Bronchial epithelial cell (primary cell): ENCODE results near the gene APOA4. TPM values are rescaled to one million over a fixed set of nuclear protein-coding genes. Genes with fewer than 3 reads are reported as not detected.
"Not testable (repeated sequence)": the region's sequence is repeated elsewhere in the genome, so short reads cannot be mapped to it uniquely, and the experiment has no call there.

Source experiments
- DNase-seq: peaks from one replicate; pipeline ENCODE4 v3.0.0-alpha.2; 2010; ENCODE audit warnings: low read depth
- FAIRE-seq: peaks from 2 replicates; lab custom pipeline; 2011; peaks lifted over from hg19 to GRCh38; lab: Jason Lieb, UNC
- H3K27me3 ChIP-seq: 2 replicates; pipeline ENCODE4 v1.5.1; 2011; ENCODE audit warnings: low read length; ENCODE audit not compliant: control insufficient read depth, insufficient read depth
- H3K36me3 ChIP-seq: 2 replicates; pipeline ENCODE4 v1.5.1; 2011; ENCODE audit warnings: low read length; ENCODE audit not compliant: control insufficient read depth, insufficient read depth
- H3K4me3 ChIP-seq: 2 replicates; pipeline ENCODE4 v1.5.1; 2011; ENCODE audit warnings: mild to moderate bottlenecking, low read depth, low read length, control low read depth
- total RNA-seq: library from RNA; depleted of rRNA; stranded (reverse); fragments of >200 nt; gene quantifications from 2 replicates; pipeline ENCODE4 v1.2.1, GENCODE V29; 2014
- TF ChIP-seq, protein P1 (sequence below): IDR thresholded peaks from 2 replicates; pipeline ENCODE4 v1.5.1; 2011; ENCODE audit warnings: mild to moderate bottlenecking, moderate library complexity, low read length, control low read depth, inconsistent platforms; ENCODE audit not compliant: insufficient read depth, severe bottlenecking

Gene APOA4
- total RNA-seq, 1 donor from 2014 or later, result not detected

DNA sequence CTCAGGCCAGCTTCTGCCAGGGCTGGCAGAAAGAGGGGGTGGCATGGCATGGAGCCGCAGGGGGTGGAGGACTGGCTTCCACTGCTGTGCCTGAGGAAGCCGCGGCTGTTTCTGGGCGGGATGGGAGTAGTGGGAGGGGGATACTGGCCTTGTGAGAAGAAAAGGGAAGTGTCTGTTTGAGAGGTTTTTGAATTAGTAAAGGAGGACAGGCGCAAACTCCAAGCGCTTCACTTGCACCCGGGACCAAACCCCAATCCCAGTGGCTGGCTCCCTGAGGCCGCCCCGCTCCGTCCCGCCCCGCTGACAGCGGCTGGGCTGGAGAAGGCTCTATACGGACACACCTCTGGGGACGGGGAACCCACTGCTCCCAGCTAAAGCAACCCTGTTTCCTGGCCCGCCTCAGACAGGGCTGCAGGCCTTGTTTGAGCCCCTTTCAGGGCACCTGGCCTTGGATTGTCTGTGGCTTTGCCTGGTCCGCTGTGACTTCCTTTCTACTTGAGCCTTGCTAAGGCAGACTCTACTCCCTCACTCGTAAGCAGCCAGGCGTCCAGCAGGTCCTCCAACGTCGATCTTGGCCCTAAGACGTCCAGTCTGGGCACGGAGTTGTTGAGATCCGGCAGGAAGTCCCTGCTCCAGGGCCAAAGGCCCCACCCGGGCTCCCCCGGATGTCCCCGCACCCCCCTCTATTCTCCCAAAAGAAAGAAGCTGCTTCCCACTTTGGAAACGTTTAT is 12.1 kb upstream of the APOA4 start:
- no peaks in the 10 kb centered on the region for H3K36me3 ChIP-seq
- TF ChIP-seq, protein P1, sequence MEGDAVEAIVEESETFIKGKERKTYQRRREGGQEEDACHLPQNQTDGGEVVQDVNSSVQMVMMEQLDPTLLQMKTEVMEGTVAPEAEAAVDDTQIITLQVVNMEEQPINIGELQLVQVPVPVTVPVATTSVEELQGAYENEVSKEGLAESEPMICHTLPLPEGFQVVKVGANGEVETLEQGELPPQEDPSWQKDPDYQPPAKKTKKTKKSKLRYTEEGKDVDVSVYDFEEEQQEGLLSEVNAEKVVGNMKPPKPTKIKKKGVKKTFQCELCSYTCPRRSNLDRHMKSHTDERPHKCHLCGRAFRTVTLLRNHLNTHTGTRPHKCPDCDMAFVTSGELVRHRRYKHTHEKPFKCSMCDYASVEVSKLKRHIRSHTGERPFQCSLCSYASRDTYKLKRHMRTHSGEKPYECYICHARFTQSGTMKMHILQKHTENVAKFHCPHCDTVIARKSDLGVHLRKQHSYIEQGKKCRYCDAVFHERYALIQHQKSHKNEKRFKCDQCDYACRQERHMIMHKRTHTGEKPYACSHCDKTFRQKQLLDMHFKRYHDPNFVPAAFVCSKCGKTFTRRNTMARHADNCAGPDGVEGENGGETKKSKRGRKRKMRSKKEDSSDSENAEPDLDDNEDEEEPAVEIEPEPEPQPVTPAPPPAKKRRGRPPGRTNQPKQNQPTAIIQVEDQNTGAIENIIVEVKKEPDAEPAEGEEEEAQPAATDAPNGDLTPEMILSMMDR, result no peak
- DNase-seq (no peak), FAIRE-seq (no peak)
- H3K4me3 ChIP-seq, result no peak overlapping the region
- no peaks in the 10 kb centered on the region for H3K27me3 ChIP-seq

DNA sequence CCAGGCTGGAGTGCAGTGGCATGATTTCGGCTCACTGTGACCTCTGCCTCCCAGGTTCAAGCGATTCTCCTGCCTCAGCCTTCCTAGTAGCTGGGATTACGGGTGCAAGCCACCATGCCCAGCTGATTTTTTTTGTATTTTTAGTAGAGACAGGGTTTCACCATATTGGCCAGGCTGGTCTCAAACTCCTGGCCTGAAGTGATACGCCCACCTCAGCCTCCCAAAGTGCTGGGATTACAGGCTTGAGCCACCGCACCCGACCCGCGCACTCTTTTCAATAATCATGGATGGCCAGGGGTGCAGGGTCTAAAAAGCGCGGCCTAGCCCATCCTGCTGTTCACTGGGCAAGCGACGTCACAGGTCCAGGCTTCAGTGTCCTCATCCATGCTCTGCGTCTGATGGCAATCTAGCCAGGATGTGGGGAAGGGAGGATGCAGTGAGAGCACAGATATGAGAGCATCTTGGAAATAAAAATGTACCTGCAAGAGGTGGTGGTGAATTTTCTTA is 11.5 kb upstream of the APOA4 start:
- not testable (repeated sequence) for FAIRE-seq, H3K27me3 ChIP-seq, DNase-seq

DNA sequence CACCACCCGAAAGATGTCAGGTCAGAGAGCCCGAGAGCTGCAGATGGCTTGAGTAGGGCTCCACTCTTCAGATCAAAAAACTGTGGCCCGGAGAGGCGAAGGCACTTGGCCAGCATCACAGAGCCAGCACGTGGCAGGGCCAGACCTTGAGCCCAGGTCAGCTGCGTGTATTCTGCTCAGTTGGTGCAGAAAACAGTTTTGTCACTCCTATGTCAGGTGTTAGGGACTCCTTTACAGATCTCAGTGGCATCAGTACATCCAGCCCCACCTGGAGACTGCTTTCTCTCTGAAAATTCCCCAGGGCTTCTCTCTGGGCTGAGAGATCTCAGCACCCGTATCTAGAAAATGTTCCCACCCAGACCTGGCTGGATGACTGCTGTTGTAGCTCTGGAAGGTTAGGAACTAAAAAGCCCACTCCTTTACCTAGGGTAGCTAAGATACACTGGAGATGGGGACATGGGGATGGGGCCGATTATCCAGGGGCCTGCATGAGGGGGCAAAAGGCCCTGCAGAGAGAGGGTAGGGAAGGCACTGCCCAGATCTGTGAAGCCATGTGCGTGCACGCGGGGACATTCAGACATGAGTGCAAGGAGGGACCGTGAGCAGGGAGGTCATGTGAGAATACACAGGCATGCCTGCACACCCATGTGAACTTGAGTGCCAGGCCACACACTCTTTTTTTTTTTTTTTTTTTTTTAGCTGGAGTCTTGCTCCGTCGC is 10.9 kb upstream of the APOA4 start:
- TF ChIP-seq, protein P1, result no peak
- H3K4me3 ChIP-seq, result no peak overlapping the region
- no peaks in the 10 kb centered on the region for H3K27me3 ChIP-seq
- H3K36me3 ChIP-seq, result no peaks in the 10 kb centered on the region
- FAIRE-seq (peak; percentile 86), DNase-seq (no peak)

More for the DNA sequence above, 11.5 kb upstream of the APOA4 start:
- not testable (repeated sequence) for H3K4me3 ChIP-seq, H3K36me3 ChIP-seq

DNA sequence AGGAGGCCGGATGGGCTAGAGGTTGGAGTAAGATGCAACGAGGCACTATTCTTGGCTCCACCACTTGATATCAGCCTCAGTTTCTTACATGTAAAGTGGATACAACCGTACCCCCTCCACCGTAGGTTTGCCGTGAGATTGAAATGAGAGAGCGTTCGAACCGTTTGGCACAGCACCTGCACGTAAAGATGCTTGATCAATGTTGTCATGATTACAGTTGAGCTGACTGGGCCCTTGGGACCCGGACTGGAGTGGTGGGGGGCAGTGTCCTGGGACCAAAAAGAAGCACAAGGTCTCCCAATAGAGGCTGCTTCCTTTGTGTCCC is 10.3 kb upstream of the APOA4 start:
- TF ChIP-seq, protein P1, result no peak
- FAIRE-seq, result peak; percentile 70

DNA sequence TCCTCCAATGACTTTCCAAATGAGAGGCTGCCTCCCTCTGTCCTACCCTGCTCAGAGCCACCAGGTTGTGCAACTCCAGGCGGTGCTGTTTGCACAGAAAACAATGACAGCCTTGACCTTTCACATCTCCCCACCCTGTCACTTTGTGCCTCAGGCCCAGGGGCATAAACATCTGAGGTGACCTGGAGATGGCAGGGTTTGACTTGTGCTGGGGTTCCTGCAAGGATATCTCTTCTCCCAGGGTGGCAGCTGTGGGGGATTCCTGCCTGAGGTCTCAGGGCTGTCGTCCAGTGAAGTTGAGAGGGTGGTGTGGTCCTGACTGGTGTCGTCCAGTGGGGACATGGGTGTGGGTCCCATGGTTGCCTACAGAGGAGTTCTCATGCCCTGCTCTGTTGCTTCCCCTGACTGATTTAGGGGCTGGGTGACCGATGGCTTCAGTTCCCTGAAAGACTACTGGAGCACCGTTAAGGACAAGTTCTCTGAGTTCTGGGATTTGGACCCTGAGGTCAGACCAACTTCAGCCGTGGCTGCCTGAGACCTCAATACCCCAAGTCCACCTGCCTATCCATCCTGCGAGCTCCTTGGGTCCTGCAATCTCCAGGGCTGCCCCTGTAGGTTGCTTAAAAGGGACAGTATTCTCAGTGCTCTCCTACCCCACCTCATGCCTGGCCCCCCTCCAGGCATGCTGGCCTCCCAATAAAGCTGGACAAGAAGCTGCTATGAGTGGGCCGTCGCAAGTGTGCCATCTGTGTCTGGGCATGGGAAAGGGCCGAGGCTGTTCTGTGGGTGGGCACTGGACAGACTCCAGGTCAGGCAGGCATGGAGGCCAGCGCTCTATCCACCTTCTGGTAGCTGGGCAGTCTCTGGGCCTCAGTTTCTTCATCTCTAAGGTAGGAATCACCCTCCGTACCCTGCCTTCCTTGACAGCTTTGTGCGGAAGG is 9.5 kb upstream of the APOA4 start:
- Histone ChIP-seq H3K36me3 (no peaks in the 10 kb centered on the region), H3K4me3 (no peak overlapping the region), H3K27me3 (no peaks in the 10 kb centered on the region)
- TF ChIP-seq, protein P1, result no peak
- no peak for DNase-seq
- FAIRE-seq, result peak; percentile 55

More for the DNA sequence above, 10.3 kb upstream of the APOA4 start:
- Histone ChIP-seq H3K27me3 (no peaks in the 10 kb centered on the region), H3K36me3 (no peaks in the 10 kb centered on the region), H3K4me3 (no peak overlapping the region)
- DNase-seq, result no peak
